Measurements from ENCODE around the gene ZNF544. TPM values are rescaled to one million over a fixed set of nuclear protein-coding genes. Genes with fewer than 3 reads are reported as not detected.
A peak's percentile ranks its signal among the peaks of the same experiment; 100 is the strongest.

Gene ZNF544
- total RNA-seq, result 26.1 TPM

- Histone ChIP-seq H3K4me1 (ENCODE audit: control insufficient read depth in 3 of 3, insufficient read depth in 3 of 3, low read length in 3 of 3) (peaks cover 8 to 17% (median 9%) of the 10 kb centered on the region in 3 donors), H3K36me3 (ENCODE audit: control insufficient read depth in 3 of 3, insufficient read depth in 3 of 3, low read length in 3 of 3) (peaks cover 30 to 38% (median 34%) of the 10 kb centered on the region in 3 donors), H3K9ac (ENCODE audit: low read depth in 1 of 3, low read length in 3 of 3) (peak within 1 kb of the TSS; percentile 50 to 80 (median 71)), H3K4me3 (ENCODE audit: low read length in 3 of 3) (peak within 1 kb of the TSS; percentile 80 to 89 (median 81)), H3K27ac (ENCODE audit: low read depth, low read length) (peak within 1 kb of the TSS; percentile 56), H3K9me3 (ENCODE audit: control insufficient read depth in 3 of 3, low read length in 3 of 3) (peaks cover 9 to 28% (median 21%) of the 10 kb centered on the region in 3 donors), H3K27me3 (ENCODE audit: control insufficient read depth in 3 of 3, insufficient read depth in 3 of 3, low read length in 3 of 3) (no peaks in the 10 kb centered on the region)
Measured at GRCh38 chr19:58228585-58229254, at the start of gene ZNF544. Gene ZNF544 (plus strand): TSS chr19:58228914. CDS start chr19:58244024, 15,110 bp downstream.

GRCh38 chr19:58181902-58182576, 46.7 kb upstream of the ZNF544 start:
- Histone ChIP-seq H3K9me3 (ENCODE audit: control insufficient read depth in 3 of 3, low read length in 3 of 3) (peaks cover 41 to 48% (median 43%) of the 10 kb centered on the region in 3 donors), H3K4me1 (ENCODE audit: control insufficient read depth in 3 of 3, insufficient read depth in 3 of 3, low read length in 3 of 3) (peaks cover 5 to 18% (median 8%) of the 10 kb centered on the region in 3 donors), H3K4me3 (ENCODE audit: low read length in 3 of 3) (peak overlapping the region; percentile 81 to 87 (median 84)), H3K36me3 (ENCODE audit: control insufficient read depth in 3 of 3, insufficient read depth in 3 of 3, low read length in 3 of 3) (peaks cover 25 to 35% (median 33%) of the 10 kb centered on the region in 3 donors), H3K27ac (ENCODE audit: low read depth, low read length) (peak overlapping the region; percentile 99), H3K9ac (ENCODE audit: low read depth in 1 of 3, low read length in 3 of 3) (peak overlapping the region in 1 of 3 donors; percentile 51), H3K27me3 (ENCODE audit: control insufficient read depth in 3 of 3, insufficient read depth in 3 of 3, low read length in 3 of 3) (no peaks in the 10 kb centered on the region)

- Histone ChIP-seq H3K9me3 (ENCODE audit: control insufficient read depth in 3 of 3, low read length in 3 of 3) (peaks cover 41 to 47% (median 46%) of the 10 kb centered on the region in 3 donors), H3K27me3 (ENCODE audit: control insufficient read depth in 3 of 3, insufficient read depth in 3 of 3, low read length in 3 of 3) (no peaks in the 10 kb centered on the region), H3K4me1 (ENCODE audit: control insufficient read depth in 3 of 3, insufficient read depth in 3 of 3, low read length in 3 of 3) (peaks cover 5 to 18% (median 8%) of the 10 kb centered on the region in 3 donors), H3K36me3 (ENCODE audit: control insufficient read depth in 3 of 3, insufficient read depth in 3 of 3, low read length in 3 of 3) (peaks cover 30 to 41% (median 35%) of the 10 kb centered on the region in 3 donors), H3K27ac (ENCODE audit: low read depth, low read length) (peak overlapping the region; percentile 99), H3K4me3 (ENCODE audit: low read length in 3 of 3) (peak overlapping the region; percentile 81 to 99 (median 84)), H3K9ac (ENCODE audit: low read depth in 1 of 3, low read length in 3 of 3) (peak overlapping the region in 1 of 3 donors; percentile 51)
Measured at GRCh38 chr19:58182577-58182988, 46.1 kb upstream of the ZNF544 start.

GRCh38 chr19:58182989-58183816, 45.5 kb upstream of the ZNF544 start, which contains the start of gene ZNF274:
Gene ZNF274 (plus strand): TSS chr19:58183061. CDS start chr19:58183966, 905 bp downstream.
- Histone ChIP-seq H3K9ac (ENCODE audit: low read depth in 1 of 3, low read length in 3 of 3) (peak within 1 kb of the TSS; percentile 88 to 97 (median 95)), H3K27me3 (ENCODE audit: control insufficient read depth in 3 of 3, insufficient read depth in 3 of 3, low read length in 3 of 3) (no peaks in the 10 kb centered on the region), H3K4me3 (ENCODE audit: low read length in 3 of 3) (peak within 1 kb of the TSS; percentile 84 to 99 (median 95)), H3K9me3 (ENCODE audit: control insufficient read depth in 3 of 3, low read length in 3 of 3) (peaks cover 37 to 53% (median 45%) of the 10 kb centered on the region in 3 donors), H3K36me3 (ENCODE audit: control insufficient read depth in 3 of 3, insufficient read depth in 3 of 3, low read length in 3 of 3) (peaks cover 30 to 44% (median 35%) of the 10 kb centered on the region in 3 donors), H3K4me1 (ENCODE audit: control insufficient read depth in 3 of 3, insufficient read depth in 3 of 3, low read length in 3 of 3) (peaks cover 5 to 18% (median 8%) of the 10 kb centered on the region in 3 donors), H3K27ac (ENCODE audit: low read depth, low read length) (peak within 1 kb of the TSS; percentile 99)

- Histone ChIP-seq H3K27ac (ENCODE audit: low read depth, low read length) (peak overlapping the region; percentile 99), H3K4me1 (ENCODE audit: control insufficient read depth in 3 of 3, insufficient read depth in 3 of 3, low read length in 3 of 3) (peaks cover 5 to 18% (median 8%) of the 10 kb centered on the region in 3 donors), H3K9me3 (ENCODE audit: control insufficient read depth in 3 of 3, low read length in 3 of 3) (peaks cover 37 to 51% (median 43%) of the 10 kb centered on the region in 3 donors), H3K36me3 (ENCODE audit: control insufficient read depth in 3 of 3, insufficient read depth in 3 of 3, low read length in 3 of 3) (peaks cover 32 to 45% (median 36%) of the 10 kb centered on the region in 3 donors), H3K27me3 (ENCODE audit: control insufficient read depth in 3 of 3, insufficient read depth in 3 of 3, low read length in 3 of 3) (no peaks in the 10 kb centered on the region), H3K9ac (ENCODE audit: low read depth in 1 of 3, low read length in 3 of 3) (peak overlapping the region; percentile 88 to 97 (median 95)), H3K4me3 (ENCODE audit: low read length in 3 of 3) (peak overlapping the region; percentile 84 to 99 (median 95))
Measured at GRCh38 chr19:58183817-58184215, 44.9 kb upstream of the ZNF544 start.

- Histone ChIP-seq H3K4me3 (ENCODE audit: low read length in 3 of 3) (peak overlapping the region in 1 of 3 donors; percentile 45), H3K9me3 (ENCODE audit: control insufficient read depth in 3 of 3, low read length in 3 of 3) (peaks cover 62 to 80% (median 67%) of the 10 kb centered on the region in 3 donors), H3K4me1 (ENCODE audit: control insufficient read depth in 3 of 3, insufficient read depth in 3 of 3, low read length in 3 of 3) (no peaks in the 10 kb centered on the region), H3K27ac (ENCODE audit: low read depth, low read length) (no peak overlapping the region), H3K27me3 (ENCODE audit: control insufficient read depth in 3 of 3, insufficient read depth in 3 of 3, low read length in 3 of 3) (no peaks in the 10 kb centered on the region), H3K36me3 (ENCODE audit: control insufficient read depth in 3 of 3, insufficient read depth in 3 of 3, low read length in 3 of 3) (peaks cover 63 to 82% (median 78%) of the 10 kb centered on the region in 3 donors), H3K9ac (ENCODE audit: low read depth in 1 of 3, low read length in 3 of 3) (no peak overlapping the region)
Measured at GRCh38 chr19:58196901-58197616, 31.7 kb upstream of the ZNF544 start.

- Histone ChIP-seq H3K4me1 (ENCODE audit: control insufficient read depth in 3 of 3, insufficient read depth in 3 of 3, low read length in 3 of 3) (no peaks in the 10 kb centered on the region), H3K9ac (ENCODE audit: low read depth in 1 of 3, low read length in 3 of 3) (no peak overlapping the region), H3K36me3 (ENCODE audit: control insufficient read depth in 3 of 3, insufficient read depth in 3 of 3, low read length in 3 of 3) (peaks cover 62 to 74% (median 73%) of the 10 kb centered on the region in 3 donors), H3K9me3 (ENCODE audit: control insufficient read depth in 3 of 3, low read length in 3 of 3) (peaks cover 69 to 88% (median 78%) of the 10 kb centered on the region in 3 donors), H3K4me3 (ENCODE audit: low read length in 3 of 3) (peak overlapping the region; percentile 11 to 45 (median 19)), H3K27me3 (ENCODE audit: control insufficient read depth in 3 of 3, insufficient read depth in 3 of 3, low read length in 3 of 3) (no peaks in the 10 kb centered on the region), H3K27ac (ENCODE audit: low read depth, low read length) (no peak overlapping the region)
Measured at GRCh38 chr19:58203814-58204475, 24.8 kb upstream of the ZNF544 start.

- Histone ChIP-seq H3K9me3 (ENCODE audit: control insufficient read depth in 3 of 3, low read length in 3 of 3) (peaks cover 69 to 90% (median 84%) of the 10 kb centered on the region in 3 donors), H3K4me3 (ENCODE audit: low read length in 3 of 3) (no peak overlapping the region), H3K36me3 (ENCODE audit: control insufficient read depth in 3 of 3, insufficient read depth in 3 of 3, low read length in 3 of 3) (peaks cover 68 to 77% (median 75%) of the 10 kb centered on the region in 3 donors)
Measured at GRCh38 chr19:58204566-58204965, 24.1 kb upstream of the ZNF544 start.

More at GRCh38 chr19:58204566-58204965, 24.1 kb upstream of the ZNF544 start:
- Histone ChIP-seq H3K27me3 (ENCODE audit: control insufficient read depth in 3 of 3, insufficient read depth in 3 of 3, low read length in 3 of 3) (no peaks in the 10 kb centered on the region), H3K9ac (ENCODE audit: low read depth in 1 of 3, low read length in 3 of 3) (no peak overlapping the region), H3K4me1 (ENCODE audit: control insufficient read depth in 3 of 3, insufficient read depth in 3 of 3, low read length in 3 of 3) (no peaks in the 10 kb centered on the region), H3K27ac (ENCODE audit: low read depth, low read length) (no peak overlapping the region)
